ENCODE measurements around the gene TF.
A peak's percentile ranks its signal among the peaks of the same experiment; 100 is the strongest.
"Not testable (repeated sequence)": the region's sequence is repeated elsewhere in the genome, so short reads cannot be mapped to it uniquely, and the experiment has no call there.

Gene TF

DNA sequence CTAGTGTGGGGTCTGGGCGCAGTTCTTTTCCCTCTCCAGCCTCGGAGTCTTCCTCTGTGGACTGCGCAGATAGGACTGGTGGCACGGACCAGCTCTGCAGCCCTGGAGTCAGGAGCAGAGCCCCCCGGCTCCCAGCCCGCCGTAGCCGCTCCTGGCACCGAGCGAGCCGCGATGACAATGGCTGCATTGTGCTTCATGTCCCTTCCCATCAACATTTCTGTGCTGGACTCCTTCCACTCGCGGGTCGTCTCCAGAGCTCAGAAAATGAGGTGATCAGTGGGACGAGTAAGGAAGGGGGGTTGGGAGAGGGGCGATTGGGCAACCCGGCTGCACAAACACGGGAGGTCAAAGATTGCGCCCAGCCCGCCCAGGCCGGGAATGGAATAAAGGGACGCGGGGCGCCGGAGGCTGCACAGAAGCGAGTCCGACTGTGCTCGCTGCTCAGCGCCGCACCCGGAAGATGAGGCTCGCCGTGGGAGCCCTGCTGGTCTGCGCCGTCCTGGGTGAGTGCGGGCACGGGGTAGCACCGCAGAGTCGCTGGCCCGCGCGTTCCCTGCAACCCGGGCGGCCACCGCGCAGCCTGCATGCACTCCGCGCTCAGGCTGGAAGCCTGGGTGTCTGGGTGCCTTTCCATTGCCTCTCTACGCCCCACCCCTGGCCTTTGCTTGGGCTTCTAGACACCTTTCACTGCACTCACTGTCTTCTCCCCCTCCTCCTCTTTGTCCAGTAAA, at the start of gene TF:
Gene TF, plus strand, starts transcription at position 413 of the 731 bp plus-strand sequence. Its CDS starts 48 bp downstream, at position 461.
- peak; percentile 13 to 67 for DNase-seq

DNA sequence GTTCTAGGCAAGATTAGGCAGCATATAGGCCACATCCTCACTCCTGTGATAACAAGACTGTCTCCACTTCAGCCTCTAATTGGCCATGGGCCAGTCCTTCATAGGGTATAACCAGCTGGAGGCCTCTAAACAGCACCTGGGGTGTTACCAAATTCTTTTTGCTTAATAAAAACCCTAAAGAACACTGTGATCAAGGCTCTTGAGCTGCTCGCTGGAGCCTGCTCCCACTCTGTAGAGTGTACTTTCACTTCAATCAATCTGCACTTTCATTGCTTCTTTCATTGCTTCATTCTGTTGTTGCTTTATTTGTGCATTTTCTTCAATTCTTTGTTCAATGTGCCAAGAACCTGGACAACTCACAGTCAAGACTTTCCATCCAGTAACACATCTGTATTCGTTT, 48.2 kb upstream of the TF start:
- no peak for DNase-seq

DNA sequence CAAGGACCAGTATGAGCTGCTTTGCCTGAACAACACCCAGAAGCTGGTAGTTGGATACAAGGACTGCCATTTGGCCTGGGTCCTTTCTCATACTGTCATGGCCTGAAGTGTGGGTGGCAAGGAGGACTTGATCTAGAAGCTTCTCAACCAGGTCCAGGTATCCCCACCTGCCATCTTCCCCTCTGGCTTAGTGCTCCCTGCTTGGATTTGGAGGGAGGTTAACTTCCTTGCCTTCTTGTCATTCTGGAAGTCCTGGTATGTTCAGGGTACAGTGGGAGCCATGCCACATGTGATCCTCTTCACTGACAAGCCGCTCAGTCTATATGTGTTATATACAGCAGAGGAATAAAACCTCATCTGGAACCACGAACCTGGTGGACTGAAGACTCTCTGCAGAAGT, 46.7 kb upstream of the TF start:
- DNase-seq: no peak

DNA sequence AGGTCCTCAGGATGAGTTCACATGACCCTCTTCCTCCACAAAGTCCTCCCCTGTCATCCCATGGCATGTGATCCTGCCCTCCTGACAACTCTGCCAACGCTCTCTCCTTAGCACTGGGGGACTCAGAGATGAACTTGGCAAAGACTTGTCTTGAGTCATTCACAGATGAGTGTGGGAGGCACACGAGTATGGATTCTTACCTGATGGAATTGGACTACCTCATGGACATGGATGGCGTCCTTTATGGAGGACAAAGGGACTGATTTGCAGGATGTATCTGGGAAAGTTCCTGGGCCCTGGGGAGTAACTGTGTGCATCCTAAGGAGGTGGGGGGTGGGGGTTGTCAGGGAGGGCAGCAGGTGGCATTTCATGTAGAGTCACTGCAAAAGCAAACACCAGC, 46.3 kb upstream of the TF start:
- DNase-seq: no peak

DNA sequence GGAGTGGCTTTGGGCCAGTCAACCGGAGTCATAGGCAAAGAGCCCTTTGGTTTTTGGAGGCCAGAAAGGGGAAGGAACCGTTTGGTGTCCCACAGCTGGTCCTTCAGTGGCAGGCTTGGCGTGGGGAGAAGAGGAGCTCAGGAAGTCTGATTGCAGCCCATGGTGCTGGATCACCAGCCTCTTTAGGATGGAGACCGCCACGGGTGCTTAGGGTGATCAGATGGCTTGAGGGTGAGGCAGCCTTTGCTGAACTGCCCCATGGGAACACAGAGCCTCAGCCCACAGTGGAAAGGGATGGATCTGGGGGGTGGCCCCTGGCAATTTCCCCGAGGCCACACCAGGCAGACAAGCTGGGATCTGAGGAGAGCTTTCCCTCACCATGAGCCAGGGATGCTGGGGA, 45.8 kb upstream of the TF start:
- no peak for DNase-seq

DNA sequence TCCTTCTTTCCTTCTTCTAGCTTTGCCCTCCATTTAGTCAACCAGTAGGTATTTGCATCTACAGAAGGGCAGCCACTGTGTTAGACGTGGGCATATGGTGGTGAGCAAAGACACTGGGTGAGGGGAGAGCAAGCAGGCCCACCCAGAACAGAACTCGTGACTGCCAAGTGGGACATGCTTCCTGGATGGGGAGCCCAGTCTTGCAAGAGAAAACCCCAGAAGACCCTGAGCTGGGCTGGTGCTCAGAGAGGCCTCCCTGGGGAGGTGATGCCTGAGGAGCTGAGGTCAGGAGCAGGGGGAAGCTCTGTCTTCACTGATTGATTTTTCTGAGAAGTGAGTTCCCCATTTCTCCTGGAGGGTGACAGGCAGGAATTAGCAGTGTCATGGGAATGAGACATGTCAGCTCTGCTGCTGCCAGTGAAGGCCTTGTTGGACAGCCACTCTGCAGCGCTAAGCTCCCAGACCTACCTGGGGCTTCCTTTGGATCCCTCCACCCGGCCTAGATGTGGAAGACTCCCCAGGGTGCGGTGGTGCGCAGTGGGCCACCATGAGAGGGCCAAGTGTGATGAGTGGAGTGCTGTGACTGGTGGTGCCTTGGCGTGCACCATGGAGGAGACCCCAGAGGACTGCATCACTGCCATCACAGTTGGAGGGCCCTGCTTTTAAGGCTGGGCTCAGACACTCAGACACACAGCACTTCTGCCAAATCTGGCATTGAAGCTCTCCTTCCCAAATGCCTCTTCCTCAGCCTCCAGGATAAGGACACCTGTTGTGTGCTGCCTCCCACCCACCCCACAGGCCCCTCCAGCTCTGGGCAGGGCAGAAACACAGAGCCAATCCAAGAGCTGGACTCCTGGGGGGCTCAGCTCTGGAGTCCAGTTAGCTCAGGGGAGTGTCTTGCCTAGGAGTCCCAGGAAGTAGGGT, 44.5 kb upstream of the TF start:
- no peak for DNase-seq

DNA sequence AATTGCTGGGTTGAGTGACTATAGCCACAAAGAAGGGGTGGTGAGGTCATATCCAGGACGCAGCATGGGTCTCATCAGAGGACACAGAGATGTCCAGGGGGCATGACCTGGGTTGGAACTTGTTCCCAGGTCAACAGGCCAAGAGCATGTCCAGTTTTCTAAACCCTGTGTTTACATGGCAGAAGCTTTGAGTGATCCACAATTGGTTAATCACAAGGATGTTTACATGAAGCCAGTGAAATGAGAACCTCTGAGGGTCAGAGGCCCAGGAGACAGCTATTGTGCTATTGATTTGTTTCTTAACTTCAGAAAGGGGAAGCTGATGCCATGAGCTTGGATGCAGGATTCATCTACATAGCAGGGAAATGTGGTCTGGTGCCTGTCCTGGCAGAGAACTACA, 42.3 kb upstream of the TF start:
- no peak for DNase-seq

DNA sequence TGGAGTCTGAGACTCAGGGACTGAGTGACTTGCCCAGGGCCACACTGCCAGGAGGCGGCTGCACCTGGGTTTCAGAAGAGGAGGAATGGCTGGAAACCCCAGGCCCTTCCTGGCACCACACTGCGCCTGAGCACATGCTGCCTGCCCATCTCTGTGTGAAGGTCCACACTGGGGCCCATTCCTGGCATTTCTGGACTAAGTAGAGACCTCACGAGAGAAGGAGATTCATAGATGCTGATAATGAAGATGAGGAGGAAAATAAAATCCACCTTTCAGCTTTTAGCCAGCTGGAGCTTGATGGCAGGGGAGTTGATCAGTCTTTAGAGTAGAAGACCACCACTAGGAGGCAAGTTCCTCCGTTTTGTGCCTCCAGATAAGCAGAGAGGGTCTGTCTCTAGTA, 40.2 kb upstream of the TF start:
- DNase-seq: no peak

DNA sequence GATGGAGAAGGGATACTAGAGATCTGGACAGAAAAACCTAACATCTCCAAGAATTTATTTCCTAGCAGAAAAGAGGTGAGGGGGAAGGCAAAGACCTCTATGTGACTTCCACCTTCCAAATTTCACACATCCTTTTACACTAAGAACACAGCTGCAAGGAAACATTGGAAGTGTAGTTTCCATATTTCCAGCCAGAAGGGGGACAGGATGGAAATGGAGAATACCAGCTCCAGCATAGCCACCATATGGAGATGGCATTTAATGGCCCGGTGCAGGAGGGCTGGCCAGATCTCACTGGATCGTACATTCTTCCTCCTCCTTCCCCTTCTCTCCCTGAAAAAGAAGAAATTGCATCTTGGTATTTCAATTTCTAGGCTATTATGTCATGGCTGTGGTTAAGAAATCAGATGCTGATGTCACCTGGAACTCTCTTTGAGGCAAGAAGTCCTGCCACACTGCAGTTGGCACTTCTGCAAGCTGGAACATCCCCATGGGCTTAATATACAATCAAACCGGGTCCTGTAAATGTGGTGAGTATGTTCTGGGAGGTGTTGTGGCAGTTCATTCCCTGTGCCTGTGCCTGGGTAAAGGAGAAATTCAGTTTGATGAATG, 36.9 kb upstream of the TF start:
- DNase-seq: no peak

DNA sequence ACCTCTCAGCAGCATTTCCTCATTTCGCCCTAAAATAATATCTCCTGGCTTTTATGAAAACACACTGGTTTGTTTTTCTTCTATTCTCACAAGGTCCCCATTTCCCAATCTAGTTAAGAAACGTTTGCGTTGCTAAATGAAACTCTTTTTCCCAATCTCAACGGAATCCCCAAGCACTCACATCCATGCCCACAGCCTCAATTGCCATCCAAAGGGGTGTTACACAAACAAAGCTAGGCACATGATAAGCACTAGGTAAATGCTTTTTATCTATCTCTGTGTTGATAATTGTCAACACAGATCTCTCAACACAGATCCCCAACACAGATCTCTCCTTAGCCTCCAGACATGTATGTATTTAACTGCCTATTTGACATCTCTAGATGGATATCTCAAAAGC, 35.2 kb upstream of the TF start:
- DNase-seq: no peak

DNA sequence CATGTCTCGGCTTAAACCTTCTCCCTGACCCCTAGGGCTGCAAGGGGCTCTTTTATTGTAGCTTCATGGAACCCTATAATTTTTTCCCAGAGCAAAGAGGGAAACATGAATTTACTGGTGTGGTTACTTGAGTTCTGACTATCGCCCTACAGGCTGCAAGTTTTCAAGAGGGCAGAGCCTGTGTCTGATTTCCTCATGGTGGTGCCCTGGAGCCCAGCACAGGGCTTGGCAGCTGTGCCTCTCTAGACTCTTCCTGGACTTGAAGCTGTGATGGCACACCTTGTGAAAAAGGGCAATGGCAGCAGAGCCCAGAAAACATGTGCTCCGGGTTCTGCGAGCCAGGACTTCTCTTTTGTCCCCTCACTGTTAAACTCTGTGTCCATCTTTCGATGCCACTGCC, 34.2 kb upstream of the TF start:
- DNase-seq: no peak

DNA sequence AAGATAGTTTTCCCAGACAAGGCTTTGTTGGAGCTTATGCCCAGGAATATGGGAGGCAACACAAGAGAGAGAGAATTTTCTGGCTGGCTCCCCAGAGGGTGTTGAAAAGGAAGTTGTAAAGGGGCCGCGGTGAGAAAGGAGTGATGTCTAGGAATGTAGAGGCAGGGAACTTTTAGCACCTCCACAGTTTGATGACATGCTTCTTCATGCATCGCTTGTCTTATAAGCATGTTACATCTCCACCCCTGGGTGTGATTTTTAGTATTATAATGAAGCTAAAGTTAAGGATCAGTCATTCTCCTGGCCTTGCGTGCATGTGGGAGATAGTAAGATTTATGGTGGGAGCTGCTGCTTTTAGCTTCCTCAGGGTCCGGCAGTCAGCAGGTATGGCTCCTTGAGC, 32.8 kb upstream of the TF start:
- no peak for DNase-seq

DNA sequence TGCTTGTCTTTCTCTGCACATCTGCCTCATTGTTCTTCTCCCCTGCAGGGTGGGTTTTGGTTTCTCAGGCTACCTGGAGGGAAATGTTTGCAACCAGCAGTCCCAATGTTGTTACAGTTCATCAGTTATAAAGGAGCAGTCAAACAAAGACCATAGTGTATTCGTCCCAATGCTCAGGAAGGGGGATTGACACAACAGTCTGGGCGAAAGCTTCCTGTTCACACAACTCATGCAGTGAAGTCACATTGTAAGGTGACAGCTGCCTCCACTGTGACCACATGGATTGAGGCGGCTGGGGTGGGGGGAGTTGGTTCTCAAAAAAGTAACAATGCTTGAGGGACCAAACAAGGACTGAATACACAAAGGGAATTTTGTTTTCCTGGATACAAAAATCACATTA, 28.8 kb upstream of the TF start:
- DNase-seq: no peak

DNA sequence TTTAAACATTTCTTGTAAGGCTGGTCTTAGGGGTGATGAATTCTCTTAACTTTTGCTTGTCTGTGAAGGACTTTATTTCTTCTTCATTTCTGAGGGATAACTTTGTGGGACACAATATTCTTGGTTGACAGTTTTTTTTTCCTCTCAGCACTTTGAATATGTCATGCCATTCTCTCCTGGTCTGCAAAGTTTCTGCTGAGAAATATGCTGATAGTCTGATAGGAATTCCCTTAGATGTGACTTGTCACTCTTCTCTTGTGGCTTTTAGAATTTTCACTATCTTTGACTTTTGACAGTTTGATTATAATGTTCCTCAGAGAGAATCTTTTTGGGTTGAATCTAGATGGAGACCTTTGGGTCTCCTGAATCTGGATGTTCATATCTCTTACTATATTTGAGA, 23.3 kb upstream of the TF start:
- DNase-seq: no peak

DNA sequence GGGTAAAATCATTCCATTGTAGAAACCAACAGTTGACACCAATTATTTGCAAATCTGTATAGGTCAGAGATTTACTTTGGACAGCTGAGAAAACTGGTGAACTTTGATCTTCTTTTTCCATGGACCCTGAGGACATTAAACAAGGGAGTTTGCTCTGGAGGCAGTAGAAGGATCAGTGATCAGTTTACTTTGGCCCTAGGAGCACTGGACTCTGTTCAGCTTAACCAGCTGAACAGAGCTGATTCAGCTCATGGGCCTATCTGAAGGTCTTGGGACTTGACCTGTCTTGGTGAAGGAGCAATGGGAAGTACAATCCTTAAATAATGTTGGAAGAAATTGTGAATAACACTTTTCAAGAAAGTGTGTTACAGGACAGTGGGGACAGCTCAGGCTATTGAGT, 15.2 kb upstream of the TF start:
- DNase-seq: no peak

DNA sequence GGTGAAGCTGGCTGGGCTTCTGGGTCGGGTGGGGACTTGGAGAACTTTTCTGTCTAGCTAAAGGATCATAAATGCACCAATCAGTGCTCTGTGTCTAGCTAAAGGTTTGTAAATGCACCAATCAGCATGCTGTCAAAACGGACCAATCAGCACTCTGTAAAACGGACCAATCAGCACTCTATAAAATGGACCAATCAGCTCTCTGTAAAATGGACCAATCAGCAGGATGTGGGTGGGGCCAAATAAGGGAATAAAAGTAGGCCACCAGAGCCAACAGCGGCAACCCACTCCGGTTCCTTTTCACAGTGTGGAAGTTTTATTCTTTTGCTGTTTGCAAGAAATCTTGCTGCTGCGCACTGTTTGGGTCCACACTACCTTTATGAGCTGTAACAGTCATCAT, 14.0 kb upstream of the TF start:
- not testable (repeated sequence) for DNase-seq

DNA sequence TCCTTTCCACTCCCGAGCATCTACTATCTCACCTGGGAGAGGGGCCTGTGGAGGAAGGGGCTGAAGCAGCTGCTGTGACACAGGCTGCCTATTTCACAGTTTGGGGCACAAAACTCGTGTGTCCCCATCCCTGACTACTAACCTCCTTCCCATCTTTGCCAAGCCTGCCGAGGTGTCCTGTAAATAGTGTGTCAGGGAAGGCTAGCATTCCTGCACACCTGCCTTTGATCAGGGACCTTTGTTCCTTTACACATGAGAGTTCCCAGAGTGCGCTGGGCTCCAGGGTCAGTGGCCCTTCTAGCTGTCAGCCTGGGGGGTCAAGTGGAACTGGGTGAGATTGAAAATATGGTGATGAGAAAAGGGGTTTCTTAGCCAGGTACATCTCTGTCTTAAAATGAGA, 13.0 kb upstream of the TF start:
- no peak for DNase-seq

DNA sequence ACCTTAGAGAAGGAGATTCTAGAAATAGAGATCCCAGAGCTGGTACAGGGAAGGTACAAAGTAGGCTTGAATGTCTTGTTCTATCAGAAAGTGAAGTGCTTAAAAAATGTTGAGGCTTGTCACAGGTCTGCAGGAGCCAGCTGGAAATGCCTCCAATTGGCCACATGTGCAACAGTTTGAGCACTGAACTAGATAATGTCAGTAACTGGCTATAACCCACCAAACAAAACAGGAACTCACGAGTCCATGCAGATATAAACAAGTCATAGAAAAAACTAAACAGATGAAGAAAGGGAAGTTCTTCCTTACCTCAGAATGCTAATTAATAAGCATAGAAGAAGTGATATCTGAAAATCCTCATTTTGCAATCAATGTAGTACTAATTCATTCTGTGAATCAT, 11.9 kb upstream of the TF start:
- no peak for DNase-seq

DNA sequence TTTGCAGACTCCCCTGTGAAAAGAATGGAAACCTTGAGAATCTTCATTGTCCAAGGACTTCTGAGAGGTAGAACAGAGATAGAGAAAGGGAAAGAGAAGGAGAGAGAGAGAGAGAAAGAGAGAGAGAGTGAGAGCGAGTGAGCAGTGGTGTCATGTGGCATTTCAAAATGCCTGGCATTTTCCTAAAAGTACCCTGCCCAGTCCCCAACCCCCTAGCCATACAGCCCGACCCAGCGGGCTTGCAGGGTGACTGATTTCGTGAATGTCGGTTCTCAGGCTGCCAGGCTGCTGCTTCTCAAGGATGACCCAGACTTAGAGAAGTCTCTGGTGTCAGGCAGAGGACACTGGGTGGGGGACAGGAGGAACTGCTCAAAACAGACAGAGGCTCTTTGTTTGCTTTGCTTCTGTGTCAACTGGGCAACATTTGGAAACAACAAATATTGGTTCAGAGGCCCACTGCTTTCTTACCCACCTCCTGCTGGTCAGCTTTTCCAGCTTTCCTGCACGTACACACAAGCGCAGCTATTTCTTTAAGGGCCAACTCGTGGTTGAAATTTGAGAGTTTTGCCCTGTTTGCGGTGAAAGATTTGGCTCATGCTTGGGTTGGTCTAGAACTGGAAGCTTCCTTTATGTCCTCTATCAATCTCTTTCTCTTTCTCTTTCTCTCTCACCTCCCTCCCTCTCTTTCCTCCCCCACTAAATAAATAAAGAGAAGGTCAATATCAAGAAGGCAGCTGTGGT, 3.7 kb upstream of the TF start:
- DNase-seq: peak in 1 of 2 experiments; percentile 25

DNA sequence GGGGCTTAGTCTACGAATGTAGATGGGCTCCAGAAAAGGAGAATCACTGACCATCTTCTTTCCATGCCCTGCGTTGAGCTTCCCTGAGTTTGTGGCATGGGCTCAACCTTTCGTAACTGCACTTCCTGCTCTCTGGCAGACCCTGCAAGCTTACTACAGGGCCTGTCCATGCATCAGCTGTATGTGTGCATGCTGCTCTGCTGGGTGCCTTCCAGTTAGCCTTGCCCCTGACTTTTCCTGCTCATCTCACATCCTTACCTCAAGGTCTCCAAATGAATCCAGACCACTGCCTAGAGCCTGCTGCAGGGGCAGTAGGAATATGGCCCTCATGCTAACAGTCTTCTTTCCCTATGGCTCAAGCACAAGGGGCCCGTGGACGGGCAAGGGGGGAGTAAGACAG, 2.0 kb upstream of the TF start:
- no peak for DNase-seq

DNA sequence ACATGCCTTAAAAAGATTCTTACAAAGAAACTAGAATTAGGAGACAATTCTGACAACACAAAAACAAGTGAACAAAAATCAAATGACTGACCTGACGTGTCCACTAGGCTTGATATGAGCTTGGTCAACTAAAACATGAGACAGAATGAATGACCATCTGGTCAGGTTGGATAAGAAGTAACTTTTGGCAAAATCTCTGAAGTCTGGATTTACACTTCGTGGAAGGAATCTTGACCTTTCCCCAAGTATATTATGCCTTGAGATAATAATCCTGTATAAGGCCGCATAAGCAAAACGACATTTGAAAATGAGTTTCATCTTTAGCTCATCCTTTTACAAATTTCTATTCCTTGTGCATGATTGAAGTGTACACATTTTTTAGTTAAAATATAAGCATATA, 1.1 kb upstream of the TF start:
- no peak for DNase-seq

DNA sequence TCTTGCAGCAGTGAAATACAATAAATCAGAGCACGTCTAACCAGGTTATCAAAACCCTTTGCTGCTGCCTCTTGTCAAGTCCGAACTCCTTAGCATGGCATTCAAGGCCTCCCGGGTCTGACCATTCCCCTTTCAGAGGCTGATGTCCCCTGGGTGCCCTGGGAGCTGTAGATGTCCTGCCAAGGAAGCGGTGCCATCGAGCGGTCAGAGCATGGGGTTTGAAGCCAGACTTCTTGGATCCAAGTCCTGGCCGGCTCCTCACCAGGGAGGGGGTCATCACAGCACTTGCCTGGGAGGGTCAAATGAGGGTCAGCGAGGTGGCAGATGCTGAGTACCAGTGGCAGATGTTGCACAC, 496 bp downstream of the TF start:
- no peak for DNase-seq

DNA sequence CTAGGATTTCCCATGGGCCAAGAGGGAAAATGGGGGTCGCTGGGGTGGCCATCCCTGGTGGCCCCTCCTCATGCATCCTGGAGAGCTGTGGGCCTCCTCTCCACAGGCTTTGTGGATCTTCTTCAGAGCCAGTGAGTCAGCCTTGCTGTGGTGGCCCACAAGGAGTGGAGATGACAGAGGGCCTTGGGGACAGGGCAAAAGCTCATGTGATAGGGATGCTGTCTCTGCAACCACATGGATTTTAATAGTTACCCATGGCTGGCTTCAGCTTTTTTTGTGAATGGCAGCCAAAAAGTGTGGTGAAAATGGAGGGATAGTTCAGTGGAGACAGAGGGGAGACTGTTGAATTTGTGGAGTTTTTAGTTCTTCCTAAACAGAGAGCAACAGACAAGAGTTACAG, 1.2 kb downstream of the TF start:
- no peak for DNase-seq

Measured in NCI-H526 (cell line).